IgD-negative memory B cell (primary cell): ENCODE measurements around the gene DDX39B. TPM values are rescaled to one million over a fixed set of nuclear protein-coding genes. Genes with fewer than 3 reads are reported as not detected.

Experiments used
- polyA plus RNA-seq: library from polyadenylated mRNA; unstranded; fragments of 300-500 nt; fragmentation: Illumina TruSeq; gene quantifications from one replicate; pipeline ENCODE4 v1.2.3, GENCODE V29; 2021

DDX39B gene
- polyA plus RNA-seq, 1 donor from 2014 or later, result 89.4 TPM

Other genes with a start within 250 kb of the DDX39B start
- 6,901 TPM for gene HLA-B, start 184.8 kb downstream of the DDX39B start, polyA plus RNA-seq
- 9.2 TPM for gene MICA, start 138.4 kb downstream of the DDX39B start, polyA plus RNA-seq
- gene MICB, start 43.9 kb downstream of the DDX39B start, polyA plus RNA-seq, result 9.3 TPM
- gene MCCD1, start 13.0 kb downstream of the DDX39B start, polyA plus RNA-seq, result not detected
- gene ATP6V1G2, start 4.6 kb upstream of the DDX39B start, polyA plus RNA-seq, result 0.53 TPM
- 11.5 TPM for gene NFKBIL1, start 5.6 kb upstream of the DDX39B start, polyA plus RNA-seq
- gene LTA, start 30.3 kb upstream of the DDX39B start, polyA plus RNA-seq, result 16.3 TPM
- gene TNF, start 33.6 kb upstream of the DDX39B start, polyA plus RNA-seq, result 6.4 TPM
- gene LTB, start 40.4 kb upstream of the DDX39B start, polyA plus RNA-seq, result 2,767 TPM
- 20.5 TPM for gene LST1, start 44.3 kb upstream of the DDX39B start, polyA plus RNA-seq
- 140 TPM for gene NCR3, start 51.0 kb upstream of the DDX39B start, polyA plus RNA-seq
- 5.6 TPM for gene AIF1, start 73.2 kb upstream of the DDX39B start, polyA plus RNA-seq
- 14.3 TPM for gene PRRC2A, start 78.7 kb upstream of the DDX39B start, polyA plus RNA-seq
- gene BAG6, start 110.7 kb upstream of the DDX39B start, polyA plus RNA-seq, result 30.9 TPM
- gene APOM, start 113.9 kb upstream of the DDX39B start, polyA plus RNA-seq, result 8.5 TPM
- 28.1 TPM for gene C6orf47, start 118.8 kb upstream of the DDX39B start, polyA plus RNA-seq
- 24.1 TPM for gene GPANK1, start 123.0 kb upstream of the DDX39B start, polyA plus RNA-seq
- gene CSNK2B, start 124.1 kb upstream of the DDX39B start, polyA plus RNA-seq, result 268 TPM
- 0.49 TPM for gene LY6G5B, start 128.0 kb upstream of the DDX39B start, polyA plus RNA-seq
- 3.2 TPM for gene LY6G5C, start 139.1 kb upstream of the DDX39B start, polyA plus RNA-seq
- 40.1 TPM for gene ABHD16A, start 161.3 kb upstream of the DDX39B start, polyA plus RNA-seq
- 0.95 TPM for gene LY6G6F, start 164.9 kb upstream of the DDX39B start, polyA plus RNA-seq
- gene LY6G6D, start 173.3 kb upstream of the DDX39B start, polyA plus RNA-seq, result not detected
- not detected for gene LY6G6C, start 179.7 kb upstream of the DDX39B start, polyA plus RNA-seq
- 1.8 TPM for gene MPIG6B, start 181.4 kb upstream of the DDX39B start, polyA plus RNA-seq
- 119 TPM for gene DDAH2, start 187.3 kb upstream of the DDX39B start, polyA plus RNA-seq
- gene CLIC1, start 194.5 kb upstream of the DDX39B start, polyA plus RNA-seq, result 861 TPM
- gene MSH5, start 198.0 kb upstream of the DDX39B start, polyA plus RNA-seq, result 4.2 TPM
- not detected for gene SAPCD1, start 220.7 kb upstream of the DDX39B start, polyA plus RNA-seq
- gene VWA7, start 235.3 kb upstream of the DDX39B start, polyA plus RNA-seq, result 2.6 TPM